ENCODE data around the gene PPARG.

PPARG gene

GRCh38 chr3:12394569-12395271 lies 105.8 kb downstream of the PPARG start:
- H3K4me1 ChIP-seq (ENCODE audit: control insufficient read depth, insufficient read depth, low read length): no peaks in the 10 kb centered on the region
- H3K4me3 ChIP-seq (ENCODE audit: low read depth, low read length): no peak overlapping the region
- no peaks in the 10 kb centered on the region for H3K27me3 ChIP-seq (ENCODE audit: control insufficient read depth, insufficient read depth, low read length)
- H3K9me3 ChIP-seq (ENCODE audit: control insufficient read depth, insufficient read depth, low read length): no peaks in the 10 kb centered on the region
- H3K9ac ChIP-seq (ENCODE audit: low read depth, low read length): no peak overlapping the region
- no peaks in the 10 kb centered on the region for H3K36me3 ChIP-seq (ENCODE audit: control insufficient read depth, insufficient read depth, low read length)

GRCh38 chr3:12395349-12396012 lies 106.6 kb downstream of the PPARG start:
- no peaks in the 10 kb centered on the region for H3K4me1 ChIP-seq (ENCODE audit: control insufficient read depth, insufficient read depth, low read length)
- H3K27me3 ChIP-seq (ENCODE audit: control insufficient read depth, insufficient read depth, low read length): no peaks in the 10 kb centered on the region
- H3K9me3 ChIP-seq (ENCODE audit: control insufficient read depth, insufficient read depth, low read length): no peaks in the 10 kb centered on the region
- no peak overlapping the region for H3K9ac ChIP-seq (ENCODE audit: low read depth, low read length)
- H3K4me3 ChIP-seq (ENCODE audit: low read depth, low read length): no peak overlapping the region
- no peaks in the 10 kb centered on the region for H3K36me3 ChIP-seq (ENCODE audit: control insufficient read depth, insufficient read depth, low read length)

GRCh38 chr3:12396471-12396870 lies 107.6 kb downstream of the PPARG start:
- no peaks in the 10 kb centered on the region for H3K4me1 ChIP-seq (ENCODE audit: control insufficient read depth, insufficient read depth, low read length)
- H3K9ac ChIP-seq (ENCODE audit: low read depth, low read length): no peak overlapping the region
- H3K9me3 ChIP-seq (ENCODE audit: control insufficient read depth, insufficient read depth, low read length): no peaks in the 10 kb centered on the region
- no peaks in the 10 kb centered on the region for H3K36me3 ChIP-seq (ENCODE audit: control insufficient read depth, insufficient read depth, low read length)
- no peak overlapping the region for H3K4me3 ChIP-seq (ENCODE audit: low read depth, low read length)
- H3K27me3 ChIP-seq (ENCODE audit: control insufficient read depth, insufficient read depth, low read length): no peaks in the 10 kb centered on the region

GRCh38 chr3:12399226-12399625 lies 110.4 kb downstream of the PPARG start:
- Histone ChIP-seq H3K27me3 (ENCODE audit: control insufficient read depth, insufficient read depth, low read length) (no peaks in the 10 kb centered on the region), H3K4me3 (ENCODE audit: low read depth, low read length) (no peak overlapping the region), H3K4me1 (ENCODE audit: control insufficient read depth, insufficient read depth, low read length) (no peaks in the 10 kb centered on the region), H3K9ac (ENCODE audit: low read depth, low read length) (no peak overlapping the region), H3K9me3 (ENCODE audit: control insufficient read depth, insufficient read depth, low read length) (no peaks in the 10 kb centered on the region), H3K36me3 (ENCODE audit: control insufficient read depth, insufficient read depth, low read length) (no peaks in the 10 kb centered on the region)

- Histone ChIP-seq H3K27me3 (ENCODE audit: control insufficient read depth, insufficient read depth, low read length) (no peaks in the 10 kb centered on the region), H3K36me3 (ENCODE audit: control insufficient read depth, insufficient read depth, low read length) (no peaks in the 10 kb centered on the region), H3K9ac (ENCODE audit: low read depth, low read length) (no peak overlapping the region), H3K4me1 (ENCODE audit: control insufficient read depth, insufficient read depth, low read length) (no peaks in the 10 kb centered on the region), H3K9me3 (ENCODE audit: control insufficient read depth, insufficient read depth, low read length) (no peaks in the 10 kb centered on the region), H3K4me3 (ENCODE audit: low read depth, low read length) (no peak overlapping the region)
These were observed 111.8 kb downstream of the PPARG start for GRCh38 chr3:12400616-12401194.

- H3K4me3 ChIP-seq (ENCODE audit: low read depth, low read length): no peak overlapping the region
- no peaks in the 10 kb centered on the region for H3K9me3 ChIP-seq (ENCODE audit: control insufficient read depth, insufficient read depth, low read length)
- H3K27me3 ChIP-seq (ENCODE audit: control insufficient read depth, insufficient read depth, low read length): no peaks in the 10 kb centered on the region
- H3K9ac ChIP-seq (ENCODE audit: low read depth, low read length): no peak overlapping the region
- no peaks in the 10 kb centered on the region for H3K4me1 ChIP-seq (ENCODE audit: control insufficient read depth, insufficient read depth, low read length)
- no peaks in the 10 kb centered on the region for H3K36me3 ChIP-seq (ENCODE audit: control insufficient read depth, insufficient read depth, low read length)
These were observed 112.3 kb downstream of the PPARG start for GRCh38 chr3:12401208-12401607.

GRCh38 chr3:12405432-12406272 lies 116.8 kb downstream of the PPARG start:
- no peak overlapping the region for H3K9ac ChIP-seq (ENCODE audit: low read depth, low read length)
- no peaks in the 10 kb centered on the region for H3K4me1 ChIP-seq (ENCODE audit: control insufficient read depth, insufficient read depth, low read length)
- H3K36me3 ChIP-seq (ENCODE audit: control insufficient read depth, insufficient read depth, low read length): no peaks in the 10 kb centered on the region
- H3K27me3 ChIP-seq (ENCODE audit: control insufficient read depth, insufficient read depth, low read length): no peaks in the 10 kb centered on the region
- H3K4me3 ChIP-seq (ENCODE audit: low read depth, low read length): no peak overlapping the region
- H3K9me3 ChIP-seq (ENCODE audit: control insufficient read depth, insufficient read depth, low read length): no peaks in the 10 kb centered on the region

GRCh38 chr3:12408984-12409683 lies 120.3 kb downstream of the PPARG start:
- no peaks in the 10 kb centered on the region for H3K36me3 ChIP-seq (ENCODE audit: control insufficient read depth, insufficient read depth, low read length)
- H3K9me3 ChIP-seq (ENCODE audit: control insufficient read depth, insufficient read depth, low read length): no peaks in the 10 kb centered on the region
- H3K9ac ChIP-seq (ENCODE audit: low read depth, low read length): no peak overlapping the region
- H3K4me1 ChIP-seq (ENCODE audit: control insufficient read depth, insufficient read depth, low read length): no peaks in the 10 kb centered on the region
- H3K27me3 ChIP-seq (ENCODE audit: control insufficient read depth, insufficient read depth, low read length): no peaks in the 10 kb centered on the region
- no peak overlapping the region for H3K4me3 ChIP-seq (ENCODE audit: low read depth, low read length)

GRCh38 chr3:12409684-12410596 lies 121.1 kb downstream of the PPARG start:
- Histone ChIP-seq H3K9ac (ENCODE audit: low read depth, low read length) (no peak overlapping the region), H3K27me3 (ENCODE audit: control insufficient read depth, insufficient read depth, low read length) (no peaks in the 10 kb centered on the region), H3K36me3 (ENCODE audit: control insufficient read depth, insufficient read depth, low read length) (no peaks in the 10 kb centered on the region), H3K9me3 (ENCODE audit: control insufficient read depth, insufficient read depth, low read length) (no peaks in the 10 kb centered on the region), H3K4me1 (ENCODE audit: control insufficient read depth, insufficient read depth, low read length) (no peaks in the 10 kb centered on the region), H3K4me3 (ENCODE audit: low read depth, low read length) (no peak overlapping the region)

GRCh38 chr3:12413721-12414255 lies 124.9 kb downstream of the PPARG start:
- H3K4me3 ChIP-seq (ENCODE audit: low read depth, low read length): no peak overlapping the region
- H3K4me1 ChIP-seq (ENCODE audit: control insufficient read depth, insufficient read depth, low read length): no peaks in the 10 kb centered on the region
- H3K9ac ChIP-seq (ENCODE audit: low read depth, low read length): no peak overlapping the region
- no peaks in the 10 kb centered on the region for H3K9me3 ChIP-seq (ENCODE audit: control insufficient read depth, insufficient read depth, low read length)
- H3K36me3 ChIP-seq (ENCODE audit: control insufficient read depth, insufficient read depth, low read length): no peaks in the 10 kb centered on the region
- no peaks in the 10 kb centered on the region for H3K27me3 ChIP-seq (ENCODE audit: control insufficient read depth, insufficient read depth, low read length)
